ENCODE measurements around the gene RALBP1. TPM values are rescaled to one million over a fixed set of nuclear protein-coding genes. Genes with fewer than 3 reads are reported as not detected.

Gene RALBP1
- 87.4 and 90.9 TPM in 2 replicates for total RNA-seq

GRCh38 chr18:9474983-9475642 lies at the start of gene RALBP1:
Gene RALBP1, plus strand, starts transcription at chr18:9475513. Its CDS starts 37,533 bp downstream, at chr18:9513046.

Other genes starting within 250 kb of the RALBP1 start
- gene TWSG1, start 140.7 kb upstream of the RALBP1 start, total RNA-seq = 90.9 and 125 TPM in 2 replicates
- gene PPP4R1, start 139.0 kb downstream of the RALBP1 start, total RNA-seq = 111 and 154 TPM in 2 replicates
- gene RAB31, start 232.8 kb downstream of the RALBP1 start, total RNA-seq = 34.1 and 34.2 TPM in 2 replicates

Data from epithelial cell of umbilical artery (primary cell).